Heart left ventricle (tissue), 13 donors: Measurements from ENCODE around the gene AREL1.

ENCODE experiments used
- POLR2A ChIP-seq, 2 donors: fragments of 450-650 bp; IDR thresholded peaks; one replicate each; pipeline ENCODE4 v1.6.1; 2017; ENCODE audit warnings: antibody characterized with exemption in 2 of 2, mild to moderate bottlenecking in 2 of 2, moderate library complexity in 2 of 2
- TF ChIP-seq, protein P1 (sequence below), 12 donors: fragments of 200-600 bp; sonication (generic) in 4 of 12; IDR thresholded peaks; one replicate each; pipeline versions ENCODE4 v1.5.0 to v1.8.0; 2018 to 2022; ENCODE audit warnings: antibody characterized with exemption in 12 of 12, mild to moderate bottlenecking in 5 of 12
- donor health status: ischemic (EF 13 %, LVEDD 7.1; RV severe dilation, severe dysfunction).
- donor health status: DM: no; HTN: yes; CAD: no.
- donor health status: DM: no; HTN: no; CAD: no.
- donor health status: ischemic (EF 25% LVEDD 6.9; RV normal size, moderate dysfunction).
- donor health status: ischemic (EF 25% LVEDD 5.7; RV mildly dilated, moderate dysfunction).
- donor health status: ischemic (EF 35%, LVEDD 5.7; RV mildly dilated, moderate dysfunction).
- donor health status: nonischemic (EF 11% LVEDD 7.7; RV severe dilation, severe dysfunction).
- donor health status: DM: yes; HTN: yes; CAD: no.
- donor health status: PGD.
- donor health status: ischemic (EF 29% LVEDD 5.4; RV normal size, mild dysfunction).
- donor health status: nonischemic (EF 23%, LVEDD 6.1; RV moderate dilation, normal function).

DNA sequence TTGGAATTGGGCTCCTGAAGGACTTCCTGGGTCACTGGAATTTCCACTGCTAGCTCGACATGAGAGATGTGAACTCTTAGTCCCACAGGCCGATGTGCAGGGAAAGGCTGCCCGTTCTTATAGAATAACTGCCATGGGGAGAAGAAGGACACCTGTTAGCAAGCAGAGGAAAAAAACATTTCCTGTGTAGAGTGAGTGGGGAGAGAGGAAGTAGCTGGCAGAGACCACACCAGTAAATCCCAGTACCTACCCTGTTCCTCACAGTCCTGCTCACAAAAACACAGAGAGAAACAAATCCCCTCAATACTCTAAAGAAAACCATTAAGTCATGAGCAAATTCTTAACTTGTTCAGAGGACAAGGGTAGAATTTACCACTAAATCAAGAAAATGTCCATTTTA is 29.5 kb downstream of the AREL1 start:
- TF ChIP-seq, protein P1, sequence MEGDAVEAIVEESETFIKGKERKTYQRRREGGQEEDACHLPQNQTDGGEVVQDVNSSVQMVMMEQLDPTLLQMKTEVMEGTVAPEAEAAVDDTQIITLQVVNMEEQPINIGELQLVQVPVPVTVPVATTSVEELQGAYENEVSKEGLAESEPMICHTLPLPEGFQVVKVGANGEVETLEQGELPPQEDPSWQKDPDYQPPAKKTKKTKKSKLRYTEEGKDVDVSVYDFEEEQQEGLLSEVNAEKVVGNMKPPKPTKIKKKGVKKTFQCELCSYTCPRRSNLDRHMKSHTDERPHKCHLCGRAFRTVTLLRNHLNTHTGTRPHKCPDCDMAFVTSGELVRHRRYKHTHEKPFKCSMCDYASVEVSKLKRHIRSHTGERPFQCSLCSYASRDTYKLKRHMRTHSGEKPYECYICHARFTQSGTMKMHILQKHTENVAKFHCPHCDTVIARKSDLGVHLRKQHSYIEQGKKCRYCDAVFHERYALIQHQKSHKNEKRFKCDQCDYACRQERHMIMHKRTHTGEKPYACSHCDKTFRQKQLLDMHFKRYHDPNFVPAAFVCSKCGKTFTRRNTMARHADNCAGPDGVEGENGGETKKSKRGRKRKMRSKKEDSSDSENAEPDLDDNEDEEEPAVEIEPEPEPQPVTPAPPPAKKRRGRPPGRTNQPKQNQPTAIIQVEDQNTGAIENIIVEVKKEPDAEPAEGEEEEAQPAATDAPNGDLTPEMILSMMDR (IDR thresholded peaks at IDR 0.05) = no peak
- TF ChIP-seq POLR2A (IDR thresholded peaks at IDR 0.05) = no peak
